ENCODE measurements around the gene PRG2. TPM values are rescaled to one million over a fixed set of nuclear protein-coding genes. Genes with fewer than 3 reads are reported as not detected.

The PRG2 gene
- total and polyA plus RNA-seq, 3 experiments from 2014 or later = 0.44 TPM; not detected in 2

GRCh38 chr11:57417056-57417455 lies 26.6 kb upstream of the PRG2 start:
- Mint-ChIP-seq H3K27me3 (no peaks in the 10 kb centered on the region), H3K4me3 (no peak overlapping the region), H3K9me3 (no peaks in the 10 kb centered on the region), H3K27ac (peak overlapping the region in 4 of 8 donors; percentile 8 to 85 (median 59)), H3K4me1 (peaks cover 6 to 21% (median 20%) of the 10 kb centered on the region in 3 donors), H3K36me3 (peaks cover 15 to 74% (median 28%) of the 10 kb centered on the region in 3 donors)
- ChIA-PET CTCF (interaction anchor here (1.3 kb wide), 1 partner anchor 40 kb away, joined by 6 read pairs; no protein-coding TSS in a partner anchor), POLR2A (no interaction called here)
- DNase-seq = no peak
- Histone ChIP-seq H3K27ac (ENCODE audit: low read depth, low read length) (no peak overlapping the region), H3K36me3 (ENCODE audit: insufficient read depth, low read length) (peaks cover 39% of the 10 kb centered on the region), H3K4me1 (ENCODE audit: insufficient read depth, low read length) (no peaks in the 10 kb centered on the region), H3K4me3 (ENCODE audit: low read length) (no peak overlapping the region), H3K9me3 (ENCODE audit: low read length) (no peaks in the 10 kb centered on the region), H3K27me3 (ENCODE audit: insufficient read depth, low read length, poor library complexity, severe bottlenecking) (no peaks in the 10 kb centered on the region)

DNA sequence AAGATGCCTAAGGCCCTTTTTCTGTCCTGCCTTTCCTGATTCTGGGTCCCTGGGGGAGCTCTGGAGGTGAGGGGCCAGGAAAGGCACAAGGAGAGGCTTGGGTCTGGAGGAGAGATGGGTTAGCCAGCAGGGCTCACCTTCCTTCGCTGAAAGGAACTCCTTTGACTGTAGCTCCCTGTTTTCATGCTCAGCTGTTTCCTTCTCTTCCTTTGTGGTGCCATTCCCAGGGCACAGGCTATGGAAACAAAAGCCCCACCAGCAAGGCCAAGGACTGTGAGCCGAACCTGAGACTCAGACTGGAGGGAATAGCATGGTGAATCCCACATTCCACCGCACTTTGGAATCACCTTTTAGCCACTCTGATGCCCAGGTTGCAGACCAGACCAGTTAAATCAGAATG lies 26.0 kb upstream of the PRG2 start:
- Mint-ChIP-seq H3K27ac (no peak overlapping the region), H3K4me3 (no peak overlapping the region), H3K27me3 (no peaks in the 10 kb centered on the region), H3K9me3 (no peaks in the 10 kb centered on the region), H3K4me1 (peaks cover 1 to 15% (median 14%) of the 10 kb centered on the region in 3 donors), H3K36me3 (peaks cover 15 to 76% (median 32%) of the 10 kb centered on the region in 3 donors)
- no peak for DNase-seq
- ChIA-PET POLR2A (no interaction called here), CTCF (no interaction called here)
- Histone ChIP-seq H3K27ac (ENCODE audit: low read depth, low read length) (no peak overlapping the region), H3K27me3 (ENCODE audit: insufficient read depth, low read length, poor library complexity, severe bottlenecking) (no peaks in the 10 kb centered on the region), H3K36me3 (ENCODE audit: insufficient read depth, low read length) (peaks cover 39% of the 10 kb centered on the region), H3K4me3 (ENCODE audit: low read length) (no peak overlapping the region), H3K9me3 (ENCODE audit: low read length) (no peaks in the 10 kb centered on the region), H3K4me1 (ENCODE audit: insufficient read depth, low read length) (no peaks in the 10 kb centered on the region)

- no peak overlapping the region for H3K4me3 Mint-ChIP-seq
- H3K27ac Mint-ChIP-seq = peak overlapping the region in 1 of 8 donors; percentile 30
- no peaks in the 10 kb centered on the region for H3K9me3 Mint-ChIP-seq
- no peak for DNase-seq
- ChIA-PET CTCF (no interaction called here), POLR2A (no interaction called here)
- Histone ChIP-seq H3K4me1 (ENCODE audit: insufficient read depth, low read length) (no peaks in the 10 kb centered on the region), H3K9me3 (ENCODE audit: low read length) (no peaks in the 10 kb centered on the region), H3K27me3 (ENCODE audit: insufficient read depth, low read length, poor library complexity, severe bottlenecking) (no peaks in the 10 kb centered on the region), H3K4me3 (ENCODE audit: low read length) (no peak overlapping the region), H3K36me3 (ENCODE audit: insufficient read depth, low read length) (peaks cover 39% of the 10 kb centered on the region), H3K27ac (ENCODE audit: low read depth, low read length) (no peak overlapping the region)
- H3K36me3 Mint-ChIP-seq = peaks cover 20 to 78% (median 35%) of the 10 kb centered on the region in 3 donors
- no peaks in the 10 kb centered on the region for H3K27me3 Mint-ChIP-seq
- H3K4me1 Mint-ChIP-seq = peaks cover 0 to 11% (median 9%) of the 10 kb centered on the region in 3 donors
These were observed 24.3 kb upstream of the PRG2 start for GRCh38 chr11:57414612-57415212.

DNA sequence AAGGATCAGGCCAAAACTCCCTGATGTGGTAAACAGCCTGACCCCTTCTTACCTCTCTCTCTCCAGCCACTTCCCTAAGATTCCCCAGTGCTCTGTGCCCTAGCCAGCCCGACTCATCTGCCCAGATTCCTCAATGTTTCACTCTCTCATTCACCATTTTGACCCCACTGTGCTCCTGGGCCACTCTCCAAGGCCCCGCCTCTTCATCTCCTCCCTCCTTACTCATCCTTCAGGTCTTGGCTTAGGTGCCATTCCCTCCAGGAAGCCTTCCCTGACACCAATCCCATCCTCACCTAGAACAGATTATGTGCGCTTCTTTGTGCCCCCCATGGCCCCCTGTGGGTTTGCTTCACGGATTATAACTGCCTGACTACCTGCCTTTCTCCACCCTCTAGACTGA lies 23.2 kb upstream of the PRG2 start:
- Mint-ChIP-seq H3K4me3 (no peak overlapping the region), H3K9me3 (no peaks in the 10 kb centered on the region), H3K4me1 (peaks cover 0 to 11% (median 3%) of the 10 kb centered on the region in 3 donors), H3K36me3 (peaks cover 20 to 82% (median 35%) of the 10 kb centered on the region in 3 donors), H3K27me3 (no peaks in the 10 kb centered on the region), H3K27ac (peak overlapping the region in 4 of 8 donors; percentile 6 to 77 (median 44))
- Histone ChIP-seq H3K36me3 (ENCODE audit: insufficient read depth, low read length) (peaks cover 44% of the 10 kb centered on the region), H3K9me3 (ENCODE audit: low read length) (no peaks in the 10 kb centered on the region), H3K27me3 (ENCODE audit: insufficient read depth, low read length, poor library complexity, severe bottlenecking) (no peaks in the 10 kb centered on the region), H3K4me3 (ENCODE audit: low read length) (no peak overlapping the region), H3K27ac (ENCODE audit: low read depth, low read length) (no peak overlapping the region), H3K4me1 (ENCODE audit: insufficient read depth, low read length) (no peaks in the 10 kb centered on the region)
- CTCF ChIA-PET = no interaction called here
- POLR2A ChIA-PET = no interaction called here
- DNase-seq = no peak

GRCh38 chr11:57410287-57410686 lies 19.8 kb upstream of the PRG2 start:
- Mint-ChIP-seq H3K36me3 (peaks cover 19 to 85% (median 43%) of the 10 kb centered on the region in 3 donors), H3K4me1 (peaks cover 9 to 23% (median 12%) of the 10 kb centered on the region in 3 donors), H3K4me3 (no peak overlapping the region), H3K27ac (peak overlapping the region in 1 of 8 donors; percentile 84), H3K9me3 (no peaks in the 10 kb centered on the region), H3K27me3 (no peaks in the 10 kb centered on the region)
- no peak for DNase-seq
- Histone ChIP-seq H3K36me3 (ENCODE audit: insufficient read depth, low read length) (peaks cover 22% of the 10 kb centered on the region), H3K27me3 (ENCODE audit: insufficient read depth, low read length, poor library complexity, severe bottlenecking) (no peaks in the 10 kb centered on the region), H3K4me3 (ENCODE audit: low read length) (no peak overlapping the region), H3K9me3 (ENCODE audit: low read length) (no peaks in the 10 kb centered on the region), H3K27ac (ENCODE audit: low read depth, low read length) (no peak overlapping the region), H3K4me1 (ENCODE audit: insufficient read depth, low read length) (no peaks in the 10 kb centered on the region)
- CTCF ChIA-PET = no interaction called here
- POLR2A ChIA-PET = no interaction called here

- Mint-ChIP-seq H3K4me3 (no peak overlapping the region), H3K4me1 (peaks cover 9 to 20% (median 12%) of the 10 kb centered on the region in 3 donors), H3K36me3 (peaks cover 14 to 80% (median 40%) of the 10 kb centered on the region in 3 donors), H3K27ac (peak overlapping the region in 1 of 8 donors; percentile 58), H3K27me3 (no peaks in the 10 kb centered on the region), H3K9me3 (no peaks in the 10 kb centered on the region)
- H3K27me3 ChIP-seq (ENCODE audit: insufficient read depth, low read length, poor library complexity, severe bottlenecking) = no peaks in the 10 kb centered on the region
- ChIA-PET POLR2A (no interaction called here), CTCF (no interaction called here)
- H3K9me3 ChIP-seq (ENCODE audit: low read length) = no peaks in the 10 kb centered on the region
- H3K4me3 ChIP-seq (ENCODE audit: low read length) = no peak overlapping the region
- DNase-seq = no peak
- H3K27ac ChIP-seq (ENCODE audit: low read depth, low read length) = no peak overlapping the region
- peaks cover 18% of the 10 kb centered on the region for H3K36me3 ChIP-seq (ENCODE audit: insufficient read depth, low read length)
- H3K4me1 ChIP-seq (ENCODE audit: insufficient read depth, low read length) = no peaks in the 10 kb centered on the region
These were observed 19.1 kb upstream of the PRG2 start for GRCh38 chr11:57409321-57410100.

GRCh38 chr11:57408771-57409170 lies 18.3 kb upstream of the PRG2 start:
- ChIA-PET CTCF (no interaction called here), POLR2A (no interaction called here)
- peaks cover 9 to 20% (median 10%) of the 10 kb centered on the region in 3 donors for H3K4me1 Mint-ChIP-seq
- H3K4me3 Mint-ChIP-seq = no peak overlapping the region
- no peaks in the 10 kb centered on the region for H3K9me3 ChIP-seq (ENCODE audit: low read length)
- no peaks in the 10 kb centered on the region for H3K27me3 ChIP-seq (ENCODE audit: insufficient read depth, low read length, poor library complexity, severe bottlenecking)
- no peaks in the 10 kb centered on the region for H3K9me3 Mint-ChIP-seq
- peak overlapping the region in 1 of 8 donors; percentile 85 for H3K27ac Mint-ChIP-seq
- H3K27me3 Mint-ChIP-seq = no peaks in the 10 kb centered on the region
- H3K4me3 ChIP-seq (ENCODE audit: low read length) = no peak overlapping the region
- DNase-seq = no peak
- H3K27ac ChIP-seq (ENCODE audit: low read depth, low read length) = no peak overlapping the region
- no peaks in the 10 kb centered on the region for H3K4me1 ChIP-seq (ENCODE audit: insufficient read depth, low read length)
- peaks cover 14% of the 10 kb centered on the region for H3K36me3 ChIP-seq (ENCODE audit: insufficient read depth, low read length)
- peaks cover 14 to 74% (median 34%) of the 10 kb centered on the region in 3 donors for H3K36me3 Mint-ChIP-seq

GRCh38 chr11:57407941-57408475 lies 17.6 kb upstream of the PRG2 start:
- Histone ChIP-seq H3K27ac (ENCODE audit: low read depth, low read length) (no peak overlapping the region), H3K27me3 (ENCODE audit: insufficient read depth, low read length, poor library complexity, severe bottlenecking) (no peaks in the 10 kb centered on the region), H3K36me3 (ENCODE audit: insufficient read depth, low read length) (peaks cover 8% of the 10 kb centered on the region), H3K4me3 (ENCODE audit: low read length) (no peak overlapping the region), H3K4me1 (ENCODE audit: insufficient read depth, low read length) (no peaks in the 10 kb centered on the region), H3K9me3 (ENCODE audit: low read length) (no peaks in the 10 kb centered on the region)
- ChIA-PET POLR2A (no interaction called here), CTCF (no interaction called here)
- peaks cover 9 to 15% (median 9%) of the 10 kb centered on the region in 3 donors for H3K4me1 Mint-ChIP-seq
- H3K4me3 Mint-ChIP-seq = no peak overlapping the region
- peak overlapping the region in 3 of 8 donors; percentile 30 to 54 (median 50) for H3K27ac Mint-ChIP-seq
- H3K9me3 Mint-ChIP-seq = no peaks in the 10 kb centered on the region
- DNase-seq = no peak
- peaks cover 10 to 66% (median 27%) of the 10 kb centered on the region in 3 donors for H3K36me3 Mint-ChIP-seq
- no peaks in the 10 kb centered on the region for H3K27me3 Mint-ChIP-seq
